Epidermal melanocyte (primary cell): ENCODE results near the gene TTLL9.

Experiments
- DNase-seq: peaks from one replicate; pipeline ENCODE4 v3.0.0; 2011; ENCODE audit warnings: low spot score; ENCODE audit not compliant: insufficient read length

The TTLL9 gene

GRCh38 chr20:31977080-31977479 lies 106.6 kb downstream of the TTLL9 start:
- no peak for DNase-seq

GRCh38 chr20:31979713-31980426 lies 109.4 kb downstream of the TTLL9 start:
- no peak for DNase-seq

GRCh38 chr20:31981784-31982183 lies 111.3 kb downstream of the TTLL9 start:
- no peak for DNase-seq

GRCh38 chr20:31984981-31985471 lies 114.6 kb downstream of the TTLL9 start:
- DNase-seq, result no peak

DNA sequence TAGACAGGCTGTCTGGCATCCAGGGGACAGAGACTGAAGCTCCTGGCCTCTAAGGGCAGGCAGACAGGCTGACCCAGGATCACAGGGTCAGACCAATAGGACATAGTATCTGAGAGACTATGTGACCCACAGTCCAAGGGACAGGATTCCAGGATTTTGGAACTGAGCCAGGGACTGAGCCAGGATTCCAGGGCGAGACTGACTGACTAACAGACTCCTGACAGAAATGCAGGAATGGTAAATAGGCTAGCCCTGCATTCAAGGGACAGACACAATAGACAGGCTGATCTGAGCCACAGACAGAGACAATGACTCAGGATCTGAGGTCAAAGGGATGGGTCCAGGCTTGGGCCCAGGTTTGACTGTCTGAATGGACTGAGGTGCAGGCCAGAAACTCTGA lies 117.3 kb downstream of the TTLL9 start:
- DNase-seq, result no peak

DNA sequence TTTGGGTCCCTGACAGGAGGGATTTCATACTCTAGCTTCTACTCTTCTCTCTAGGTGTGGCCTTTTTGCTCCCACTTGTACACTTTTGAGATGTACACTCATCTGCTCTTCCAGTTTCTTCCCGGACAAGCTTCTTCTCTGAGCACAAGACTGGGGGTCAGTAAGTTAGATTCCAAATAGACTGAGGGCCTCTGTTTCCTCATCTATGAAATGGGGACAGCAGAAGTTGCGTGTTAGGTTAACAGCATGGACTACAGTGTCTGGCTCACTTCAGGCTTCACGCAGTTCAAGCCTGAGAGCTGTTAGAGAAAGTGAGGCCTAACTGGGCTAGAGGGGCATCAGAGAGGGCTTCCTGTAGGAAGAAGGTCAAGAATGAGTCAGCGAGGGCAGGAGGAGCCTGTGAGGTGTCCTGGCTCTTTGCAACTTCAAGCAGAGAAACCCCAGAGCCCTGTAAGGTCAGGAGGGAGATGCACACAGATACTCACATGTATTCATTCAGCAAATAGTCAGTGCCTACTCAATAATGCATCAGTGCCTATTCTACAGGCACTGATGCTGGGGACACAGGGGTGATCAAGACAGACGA lies 118.1 kb downstream of the TTLL9 start:
- DNase-seq, result no peak

GRCh38 chr20:31989030-31989645 lies 118.7 kb downstream of the TTLL9 start:
- DNase-seq, result no peak

DNA sequence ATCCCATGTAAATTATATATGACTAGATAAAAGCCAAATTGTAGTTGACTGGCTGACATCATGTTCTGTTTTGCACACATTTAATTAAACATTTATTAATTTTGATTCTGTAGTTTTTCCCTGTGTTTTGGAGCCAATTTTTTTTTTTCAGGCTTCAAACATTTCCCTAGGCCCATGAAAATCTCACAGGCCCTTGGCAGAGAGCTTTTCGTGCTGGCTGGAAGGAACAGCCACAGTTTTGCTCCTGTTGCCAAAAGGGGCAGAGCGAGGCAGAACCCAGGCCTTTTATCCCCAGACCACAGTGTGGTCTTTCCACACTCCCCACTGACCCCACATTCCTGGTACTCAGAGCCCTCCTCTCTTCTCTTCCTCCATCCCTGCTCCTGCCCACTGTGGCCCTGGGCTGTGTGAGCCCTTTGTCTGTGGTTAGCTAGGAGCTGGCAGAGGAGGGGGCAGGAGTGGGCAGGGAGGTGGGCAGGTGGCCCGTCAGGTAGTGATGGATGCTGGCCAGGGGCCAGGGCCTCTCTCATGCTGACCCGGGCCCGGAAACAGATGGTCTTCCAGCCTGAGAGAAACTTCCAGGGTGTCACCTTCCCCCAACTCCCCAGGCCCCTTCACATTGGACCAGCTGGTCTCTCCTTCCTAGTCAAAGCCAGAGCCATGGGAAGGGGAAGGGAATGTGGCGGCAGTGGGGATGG lies 120.4 kb downstream of the TTLL9 start:
- DNase-seq, result no peak

- no peak for DNase-seq
These were observed 120.9 kb downstream of the TTLL9 start for GRCh38 chr20:31991339-31991705.

DNA sequence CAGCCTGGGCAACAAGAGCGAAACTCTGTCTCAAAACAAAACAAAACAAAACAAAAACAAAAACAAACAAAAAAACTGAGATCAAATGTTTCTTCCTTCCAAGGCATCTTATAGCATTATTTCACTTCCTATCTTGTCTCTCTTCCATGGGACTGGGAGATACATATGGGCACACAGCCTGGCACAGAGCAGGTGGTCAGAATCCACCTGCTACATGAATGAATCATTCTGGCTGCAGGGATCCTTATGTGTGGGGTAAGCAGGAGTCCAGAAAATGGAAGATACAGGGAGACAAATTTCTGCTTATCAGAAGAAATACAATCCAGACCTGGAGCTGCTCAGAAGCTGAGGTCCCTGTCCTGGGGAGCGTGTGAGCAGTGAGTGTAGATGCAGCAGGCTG lies 121.7 kb downstream of the TTLL9 start:
- no peak for DNase-seq
